Stimulated activated effector memory CD8-positive, alpha-beta T cell treated with anti-CD3 and anti-CD28 coated beads, Interleukin-12 subunit alpha, Interleukin-12 subunit beta, amount 100 ng/mL, for 72 hours (primary cell): ENCODE results near the gene SLC24A3.
A peak's percentile ranks its signal among the peaks of the same experiment; 100 is the strongest.

Source experiments
- ATAC-seq: fragments of 150-1000 bp; cut with Tn5 transposase; 2 replicates; pipeline ENCODE4 v1.10.0; 2021
- DNase-seq, 2 donors: peaks; one replicate each; pipeline ENCODE4 v3.0.0; 2021 to 2022; ENCODE audit warnings: low spot score in 2 of 2
- H3K27ac Mint-ChIP-seq: one replicate; pipeline ENCODE4 v1.8.0; 2022; ENCODE audit warnings: mild to moderate bottlenecking, mixed read lengths
- H3K36me3 Mint-ChIP-seq: one replicate; pipeline ENCODE4 v1.8.0; 2022; ENCODE audit warnings: mild to moderate bottlenecking, mixed read lengths
- H3K4me1 Mint-ChIP-seq: one replicate; pipeline ENCODE4 v1.8.0; 2022; ENCODE audit warnings: mixed read lengths
- H3K4me3 Mint-ChIP-seq: one replicate; pipeline ENCODE4 v1.8.0; 2022; ENCODE audit warnings: mild to moderate bottlenecking, mixed read lengths
- H3K9me3 Mint-ChIP-seq: one replicate; pipeline ENCODE4 v1.8.0; 2022; ENCODE audit warnings: mixed read lengths

Gene SLC24A3

DNA sequence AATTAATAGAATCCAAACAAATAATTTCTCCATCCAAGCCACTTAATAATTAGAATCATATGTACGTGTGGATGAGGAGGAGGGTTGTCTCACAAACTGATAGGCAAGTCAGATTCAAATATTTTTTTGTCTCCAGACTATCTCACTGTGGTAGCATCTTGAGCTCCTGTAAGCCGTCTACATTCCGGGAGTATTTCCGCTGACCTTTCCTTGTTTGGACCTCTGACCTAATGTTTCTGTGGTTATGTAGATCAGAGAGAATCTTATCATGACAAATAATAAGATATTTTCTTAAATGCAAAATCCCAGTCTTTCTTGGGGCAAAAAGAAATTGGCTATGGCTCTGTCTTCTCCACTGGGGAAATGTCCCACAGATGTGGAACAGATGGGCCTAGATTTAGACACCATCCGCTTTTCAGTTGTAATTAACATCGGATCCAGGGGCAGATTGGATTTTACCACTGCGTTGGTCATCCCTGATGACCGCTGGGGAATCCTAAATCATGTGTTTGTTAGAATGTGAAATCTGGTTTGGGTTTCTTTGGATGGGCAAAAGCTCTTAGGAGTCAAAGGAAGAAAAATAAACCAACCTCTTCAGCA lies 348.5 kb downstream of the SLC24A3 start:
- ATAC-seq (no peak), DNase-seq (no peak)
- Mint-ChIP-seq H3K4me3 (no peak overlapping the region), H3K4me1 (no peaks in the 10 kb centered on the region), H3K36me3 (no peaks in the 10 kb centered on the region), H3K9me3 (no peaks in the 10 kb centered on the region), H3K27ac (no peak overlapping the region)

DNA sequence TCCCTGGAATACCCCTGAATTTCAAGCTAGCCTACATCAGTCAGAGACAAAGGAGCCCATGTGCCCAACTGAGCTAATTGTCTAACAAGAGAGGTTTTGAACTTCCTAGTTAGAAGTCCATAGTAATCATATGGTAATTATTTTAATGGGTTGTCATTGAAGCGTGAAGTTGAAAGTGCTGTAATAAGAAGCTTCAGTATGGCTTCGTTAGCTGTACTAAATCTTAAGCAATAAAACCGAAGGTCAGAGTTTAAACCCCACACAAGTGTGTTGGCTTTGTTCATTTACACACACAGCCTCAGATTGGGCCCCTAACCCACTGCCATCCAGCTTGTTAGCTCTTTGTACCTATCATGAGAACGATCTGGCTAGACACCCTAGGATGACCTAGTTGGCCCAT lies 350.0 kb downstream of the SLC24A3 start:
- H3K27ac Mint-ChIP-seq = no peak overlapping the region
- DNase-seq = no peak
- H3K4me3 Mint-ChIP-seq = no peak overlapping the region
- no peaks in the 10 kb centered on the region for H3K4me1 Mint-ChIP-seq
- no peaks in the 10 kb centered on the region for H3K9me3 Mint-ChIP-seq
- no peak for ATAC-seq
- H3K36me3 Mint-ChIP-seq = no peaks in the 10 kb centered on the region

DNA sequence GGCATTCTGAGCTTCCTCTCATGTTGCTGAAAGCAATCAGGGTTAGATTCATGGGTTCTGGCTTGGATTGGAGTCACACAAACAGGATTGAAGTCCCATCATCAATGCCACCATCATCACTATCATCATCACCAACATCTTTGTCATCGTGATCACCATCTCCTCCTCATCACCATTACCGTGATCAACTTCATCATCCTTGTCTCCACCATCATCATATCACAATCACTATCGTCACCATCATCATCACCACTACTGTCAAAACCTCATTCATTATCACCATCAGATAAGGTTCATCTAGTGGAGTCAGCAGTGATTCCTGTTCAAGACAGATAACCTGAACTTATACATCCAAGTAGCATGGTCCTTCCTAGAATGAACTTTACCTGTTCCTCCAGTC lies 351.8 kb downstream of the SLC24A3 start:
- Mint-ChIP-seq H3K4me1 (no peaks in the 10 kb centered on the region), H3K4me3 (no peak overlapping the region), H3K9me3 (no peaks in the 10 kb centered on the region), H3K27ac (no peak overlapping the region), H3K36me3 (no peaks in the 10 kb centered on the region)
- ATAC-seq (no peak), DNase-seq (no peak)

DNA sequence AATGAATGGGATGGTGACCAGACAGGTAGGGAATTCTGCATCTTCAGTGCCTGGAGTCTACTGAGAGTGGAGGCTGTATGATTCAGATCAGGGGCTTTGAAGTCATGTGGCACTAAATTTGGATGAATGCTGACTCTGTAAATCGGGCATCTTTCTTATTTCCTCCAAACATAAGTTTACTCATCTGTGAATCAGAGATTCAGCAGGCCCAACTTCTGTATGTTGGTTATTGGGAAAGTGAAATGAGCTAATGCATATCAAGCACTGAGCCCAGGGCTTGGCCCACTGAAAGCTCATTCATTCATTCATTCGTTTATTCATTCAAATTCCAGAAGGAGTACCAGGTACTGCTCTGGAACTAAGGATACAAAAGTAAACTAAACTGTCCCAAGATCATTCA lies 353.3 kb downstream of the SLC24A3 start:
- DNase-seq (no peak), ATAC-seq (no peak)
- Mint-ChIP-seq H3K4me1 (no peaks in the 10 kb centered on the region), H3K27ac (no peak overlapping the region), H3K4me3 (no peak overlapping the region), H3K9me3 (peaks cover 2% of the 10 kb centered on the region), H3K36me3 (no peaks in the 10 kb centered on the region)

DNA sequence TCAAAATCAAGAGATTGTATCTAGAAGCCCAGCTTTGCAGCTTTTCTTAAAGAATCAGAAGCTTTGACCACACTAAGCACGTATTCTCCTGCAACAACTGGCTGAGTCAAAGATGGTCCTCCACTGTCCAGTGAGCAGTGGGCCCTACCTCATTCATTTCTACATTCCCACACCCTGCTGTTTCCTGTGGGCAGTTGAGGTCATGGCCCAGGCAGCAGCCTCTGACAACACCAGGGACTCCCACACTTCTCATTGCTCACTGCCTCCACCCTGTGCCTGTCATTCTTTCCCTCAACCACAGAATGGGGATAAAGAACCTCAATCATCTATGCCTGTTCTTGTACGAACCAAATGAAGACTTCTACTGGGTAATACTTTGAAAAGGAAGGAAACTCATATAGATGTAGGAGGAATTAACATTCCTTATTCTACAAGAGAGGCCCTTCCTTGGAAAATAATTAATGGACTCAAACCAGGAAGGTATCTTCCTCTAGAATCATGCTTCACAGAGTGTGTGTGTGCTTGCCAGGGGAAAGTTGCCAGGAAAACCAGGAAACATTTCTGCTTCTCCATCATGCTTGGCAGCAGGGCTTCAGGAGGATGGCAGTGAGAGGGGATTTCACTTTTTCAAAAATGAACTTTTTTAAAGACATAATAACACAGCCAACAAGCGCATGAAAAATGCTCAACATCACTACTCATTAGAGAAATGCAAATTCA lies 353.9 kb downstream of the SLC24A3 start:
- ATAC-seq = peak; percentile 40
- H3K27ac Mint-ChIP-seq = no peak overlapping the region
- DNase-seq = no peak
- H3K36me3 Mint-ChIP-seq = no peaks in the 10 kb centered on the region
- peaks cover 2% of the 10 kb centered on the region for H3K9me3 Mint-ChIP-seq
- no peak overlapping the region for H3K4me3 Mint-ChIP-seq
- H3K4me1 Mint-ChIP-seq = no peaks in the 10 kb centered on the region

DNA sequence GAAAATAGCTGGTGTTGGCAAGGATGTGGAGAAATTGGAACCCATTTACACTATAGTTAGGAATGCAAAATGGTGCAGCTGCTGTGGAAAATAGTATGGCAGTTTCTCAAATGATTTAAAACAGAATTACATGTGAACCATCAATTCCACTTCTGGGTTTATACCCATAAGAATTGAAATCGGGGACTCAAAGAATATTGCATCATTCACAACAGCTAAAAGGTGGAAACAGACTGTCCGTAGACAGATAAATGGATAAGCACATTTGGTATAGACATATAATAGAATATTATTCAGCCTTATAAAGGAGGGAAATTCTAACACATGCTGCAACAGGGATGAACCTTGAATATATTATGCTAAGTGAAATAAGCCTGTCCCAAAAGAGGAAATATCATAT lies 355.7 kb downstream of the SLC24A3 start:
- Mint-ChIP-seq H3K4me1 (no peaks in the 10 kb centered on the region), H3K9me3 (peaks cover 2% of the 10 kb centered on the region), H3K4me3 (no peak overlapping the region), H3K36me3 (no peaks in the 10 kb centered on the region), H3K27ac (no peak overlapping the region)
- no peak for ATAC-seq
- DNase-seq = no peak

DNA sequence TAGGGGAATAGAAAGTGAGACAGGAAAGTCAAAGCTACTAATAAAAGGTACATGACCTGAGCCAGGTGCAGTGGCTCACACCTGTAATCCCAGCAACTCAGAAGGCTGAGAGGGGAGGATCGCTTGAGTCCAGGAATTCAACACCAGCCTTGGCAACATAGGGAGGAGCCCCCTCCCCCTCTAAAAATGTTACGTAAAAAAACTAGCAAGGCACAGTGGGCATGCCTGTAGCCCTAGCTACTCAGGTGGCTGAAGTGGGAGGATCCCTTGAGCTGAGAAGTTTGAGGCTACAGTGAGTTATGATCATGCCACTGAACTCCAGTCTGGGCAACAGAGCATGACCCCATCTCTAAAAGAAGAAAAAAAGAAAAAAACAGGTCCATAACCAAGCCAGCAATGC lies 359.6 kb downstream of the SLC24A3 start:
- Mint-ChIP-seq H3K27ac (no peak overlapping the region), H3K4me1 (no peaks in the 10 kb centered on the region), H3K9me3 (peaks cover 2% of the 10 kb centered on the region), H3K4me3 (no peak overlapping the region), H3K36me3 (no peaks in the 10 kb centered on the region)
- no peak for DNase-seq
- no peak for ATAC-seq

DNA sequence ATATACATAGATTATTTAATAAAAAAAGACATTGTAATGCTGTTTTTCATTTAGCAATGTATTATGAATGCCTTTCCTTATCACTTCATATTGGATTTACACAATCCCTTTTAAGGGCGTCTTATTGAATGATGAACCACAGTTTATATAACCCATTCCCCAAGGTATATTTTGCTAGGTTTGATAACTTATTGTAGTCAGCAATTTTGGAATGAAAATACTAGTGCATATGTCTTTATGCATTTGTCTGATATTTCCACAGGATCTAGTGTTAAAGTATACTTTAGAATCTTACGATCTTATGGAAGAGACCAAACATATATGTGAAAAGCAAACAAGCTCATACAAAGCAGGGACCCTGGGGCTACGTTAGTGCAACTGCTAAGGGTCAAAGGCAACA lies 365.2 kb downstream of the SLC24A3 start:
- ATAC-seq = no peak
- no peaks in the 10 kb centered on the region for H3K36me3 Mint-ChIP-seq

DNA sequence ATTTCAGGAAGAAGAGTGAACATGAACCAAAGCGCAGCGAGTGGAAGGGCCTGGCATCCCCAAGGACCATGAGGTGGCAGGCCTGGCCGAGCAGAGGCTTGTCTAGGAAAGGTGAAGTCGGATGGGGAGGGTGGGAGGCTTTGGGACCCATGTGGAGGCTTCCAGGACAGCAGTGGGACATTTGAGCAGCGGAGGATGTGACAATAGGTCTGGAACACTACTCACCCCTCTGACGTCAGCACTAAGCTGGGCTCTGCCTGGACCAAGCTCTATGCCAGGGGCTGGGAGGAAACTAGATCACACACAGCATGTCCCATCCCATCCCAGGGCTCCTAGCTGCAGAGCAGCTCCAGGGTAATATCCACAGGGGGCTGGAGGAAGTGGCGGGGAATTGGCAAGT lies 370.3 kb downstream of the SLC24A3 start:
- Mint-ChIP-seq H3K4me3 (no peak overlapping the region), H3K27ac (no peak overlapping the region), H3K9me3 (no peaks in the 10 kb centered on the region), H3K4me1 (no peaks in the 10 kb centered on the region), H3K36me3 (no peaks in the 10 kb centered on the region)
- ATAC-seq (peak; percentile 6), DNase-seq (no peak)

More for the DNA sequence above, 365.2 kb downstream of the SLC24A3 start:
- Mint-ChIP-seq H3K27ac (no peak overlapping the region), H3K9me3 (no peaks in the 10 kb centered on the region), H3K4me1 (no peaks in the 10 kb centered on the region), H3K4me3 (no peak overlapping the region)
- DNase-seq = no peak

DNA sequence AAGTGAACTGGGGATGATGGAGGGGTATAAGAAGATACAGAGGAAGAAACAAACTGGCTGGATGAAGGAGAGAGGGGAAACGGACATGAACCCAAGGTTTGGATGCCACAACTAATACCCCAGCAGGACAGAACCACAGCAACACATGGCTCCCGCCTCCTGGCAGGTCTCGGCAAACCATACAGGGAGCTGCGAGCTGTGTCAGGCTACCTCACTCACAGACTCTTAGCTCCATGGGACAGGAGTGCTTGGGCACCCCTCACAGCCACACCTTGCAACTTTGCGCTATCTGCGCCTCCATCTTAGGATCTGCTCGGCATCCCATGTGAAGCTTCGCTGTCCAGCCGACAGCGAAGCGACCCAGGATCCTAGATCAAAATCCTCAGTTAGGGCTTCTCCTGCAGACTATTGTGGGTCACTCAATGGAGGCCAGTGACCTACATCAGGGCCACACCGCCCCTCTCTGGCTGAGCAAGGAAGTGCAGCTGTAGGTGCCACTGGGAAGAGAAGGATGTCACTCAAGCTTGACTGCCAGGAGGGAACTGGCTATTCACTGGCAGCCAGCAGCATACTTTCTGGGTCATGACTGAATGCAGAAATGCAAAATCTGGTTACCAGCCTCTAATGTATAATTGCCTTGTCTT lies 371.2 kb downstream of the SLC24A3 start:
- Mint-ChIP-seq H3K4me3 (no peak overlapping the region), H3K36me3 (no peaks in the 10 kb centered on the region), H3K9me3 (no peaks in the 10 kb centered on the region), H3K27ac (no peak overlapping the region), H3K4me1 (no peaks in the 10 kb centered on the region)
- ATAC-seq (peak; percentile 48), DNase-seq (peak; percentile 11 to 71)

DNA sequence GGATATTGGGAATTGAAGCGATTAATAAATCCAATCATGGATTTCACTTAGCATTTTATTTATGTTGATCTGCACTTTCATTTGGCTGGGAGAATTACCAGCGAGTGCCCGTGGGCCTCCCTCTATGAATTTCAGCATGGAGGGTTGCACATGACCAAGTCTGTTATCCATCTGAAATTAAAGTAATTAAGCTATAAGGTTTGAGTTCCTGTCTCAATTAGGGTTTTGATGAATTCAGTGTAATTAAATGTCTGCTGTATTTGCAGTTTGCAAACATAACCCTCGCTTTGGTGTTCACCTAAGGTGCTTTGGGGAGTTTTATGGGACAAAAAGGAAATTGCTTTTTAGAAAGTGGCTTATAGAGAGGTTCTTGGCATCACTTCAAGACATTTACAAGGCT lies 375.8 kb downstream of the SLC24A3 start:
- Mint-ChIP-seq H3K36me3 (no peaks in the 10 kb centered on the region), H3K4me3 (no peak overlapping the region), H3K4me1 (no peaks in the 10 kb centered on the region), H3K27ac (no peak overlapping the region), H3K9me3 (no peaks in the 10 kb centered on the region)
- DNase-seq (no peak), ATAC-seq (no peak)

DNA sequence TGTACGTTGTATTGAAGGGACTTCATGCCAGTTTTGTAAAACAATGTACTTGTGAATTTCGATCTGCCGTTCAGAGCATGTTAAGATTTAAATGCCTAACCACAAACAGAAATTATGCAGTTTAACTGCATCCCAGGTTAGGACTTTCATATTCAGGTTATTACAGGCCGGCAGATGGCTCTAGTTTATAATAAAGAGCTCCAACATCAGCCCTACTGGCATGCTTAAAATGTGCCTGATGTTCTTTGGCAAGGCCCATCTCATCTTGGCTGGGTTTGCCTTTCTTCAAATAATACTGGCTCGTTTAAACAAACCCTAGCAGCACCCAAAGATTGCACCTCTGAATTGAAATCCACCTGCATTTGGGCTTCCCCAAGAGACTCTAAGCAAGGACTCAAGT lies 376.3 kb downstream of the SLC24A3 start:
- Mint-ChIP-seq H3K4me1 (no peaks in the 10 kb centered on the region), H3K36me3 (no peaks in the 10 kb centered on the region), H3K4me3 (no peak overlapping the region), H3K27ac (no peak overlapping the region), H3K9me3 (no peaks in the 10 kb centered on the region)
- DNase-seq (no peak), ATAC-seq (no peak)

DNA sequence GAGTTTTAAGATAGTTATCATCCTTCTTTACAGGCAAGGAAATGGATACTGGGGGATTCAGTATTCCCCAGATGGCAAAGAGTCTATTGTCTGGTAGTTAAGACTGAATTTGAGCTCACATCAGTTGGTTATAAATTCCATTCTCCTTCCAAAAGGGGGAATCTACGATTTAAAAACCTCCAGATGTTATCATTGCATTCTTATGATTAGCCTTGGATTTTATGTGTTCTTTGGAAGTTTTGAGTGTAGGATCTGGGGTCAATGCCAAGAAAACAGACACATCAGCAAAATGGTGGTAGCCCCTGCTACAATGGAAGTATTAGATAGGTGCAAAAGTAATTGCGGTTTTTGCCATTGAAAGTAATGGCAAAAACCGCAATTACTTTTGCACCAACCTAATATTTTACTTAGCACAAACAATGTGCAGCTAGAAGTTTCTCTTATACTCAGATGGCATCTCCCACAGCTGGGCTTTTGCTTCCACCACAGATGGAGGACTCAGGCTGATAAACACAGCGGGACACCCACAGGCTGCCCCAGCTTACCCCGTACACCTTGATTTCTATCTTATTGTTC lies 377.4 kb downstream of the SLC24A3 start:
- no peak overlapping the region for H3K4me3 Mint-ChIP-seq

DNA sequence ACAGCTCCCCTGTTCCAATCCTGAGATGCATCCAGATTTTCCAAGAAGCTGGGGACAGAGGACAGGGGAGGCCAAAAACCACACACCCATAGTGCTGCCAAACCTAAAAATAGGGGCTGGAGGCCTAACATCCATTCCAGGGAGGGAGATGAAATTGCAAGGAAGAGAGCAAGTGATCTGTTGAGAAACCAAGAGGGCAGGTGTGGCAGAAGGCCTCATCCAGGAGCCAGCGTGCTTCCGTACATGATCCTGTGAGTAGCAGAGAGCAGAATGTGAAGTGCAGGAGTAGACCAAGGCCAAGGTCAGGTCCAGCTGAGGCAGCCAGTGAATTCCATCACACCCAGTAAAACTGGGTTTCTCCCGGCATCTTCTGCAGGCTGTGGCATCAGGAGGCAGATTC lies 377.9 kb downstream of the SLC24A3 start:
- DNase-seq = no peak
- Mint-ChIP-seq H3K36me3 (no peaks in the 10 kb centered on the region), H3K9me3 (peaks cover 3% of the 10 kb centered on the region), H3K27ac (no peak overlapping the region), H3K4me1 (no peaks in the 10 kb centered on the region), H3K4me3 (no peak overlapping the region)
- no peak for ATAC-seq

More for the DNA sequence above, 377.4 kb downstream of the SLC24A3 start:
- H3K27ac Mint-ChIP-seq = no peak overlapping the region
- H3K36me3 Mint-ChIP-seq = no peaks in the 10 kb centered on the region
- H3K9me3 Mint-ChIP-seq = peaks cover 3% of the 10 kb centered on the region
- DNase-seq = no peak
- H3K4me1 Mint-ChIP-seq = no peaks in the 10 kb centered on the region
- no peak for ATAC-seq

DNA sequence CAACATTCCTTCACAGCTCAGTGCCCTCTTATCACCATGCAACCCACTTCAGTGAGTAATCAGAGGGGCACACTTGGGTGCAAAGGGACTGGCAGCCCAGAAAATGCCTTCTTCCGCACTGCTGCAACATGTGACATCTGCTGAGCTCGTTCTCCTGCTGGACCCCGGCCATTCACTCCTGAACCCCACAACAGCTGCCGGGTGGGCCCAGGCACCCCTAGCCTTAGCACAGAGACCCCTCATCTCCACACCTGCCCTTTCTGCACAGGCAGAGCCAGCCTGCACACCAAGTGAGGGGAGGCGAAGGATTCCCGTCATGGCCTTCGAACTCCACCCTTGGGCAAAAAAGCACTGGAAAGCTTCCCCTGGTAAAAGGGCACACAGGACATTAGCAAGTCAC lies 381.3 kb downstream of the SLC24A3 start:
- H3K27ac Mint-ChIP-seq = no peak overlapping the region

DNA sequence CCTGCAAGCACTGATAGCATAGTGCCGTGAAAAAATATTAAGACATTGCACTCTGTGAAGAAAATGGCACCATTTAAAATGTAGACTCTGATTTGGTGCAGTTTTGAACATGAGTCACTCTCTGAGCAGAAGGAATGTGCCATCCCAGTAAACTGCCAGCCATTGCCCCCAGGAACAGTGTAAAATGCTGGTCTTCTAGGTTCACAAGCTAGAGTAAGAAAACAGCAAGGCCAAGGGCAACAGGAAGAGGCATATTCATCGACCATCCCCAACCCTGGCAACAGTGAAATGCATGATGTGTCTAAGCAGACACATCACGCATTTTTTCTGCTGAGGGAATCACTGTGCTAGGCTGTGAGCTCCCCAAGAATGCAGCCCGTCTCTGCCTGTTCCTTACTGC lies 382.5 kb downstream of the SLC24A3 start:
- no peaks in the 10 kb centered on the region for H3K4me1 Mint-ChIP-seq
- peaks cover 3% of the 10 kb centered on the region for H3K9me3 Mint-ChIP-seq
- H3K4me3 Mint-ChIP-seq = no peak overlapping the region
- no peaks in the 10 kb centered on the region for H3K36me3 Mint-ChIP-seq
- DNase-seq = no peak
- no peak for ATAC-seq
- H3K27ac Mint-ChIP-seq = no peak overlapping the region

More for the DNA sequence above, 381.3 kb downstream of the SLC24A3 start:
- DNase-seq (no peak), ATAC-seq (no peak)
- H3K4me3 Mint-ChIP-seq = no peak overlapping the region
- H3K9me3 Mint-ChIP-seq = peaks cover 3% of the 10 kb centered on the region
- H3K4me1 Mint-ChIP-seq = no peaks in the 10 kb centered on the region
- no peaks in the 10 kb centered on the region for H3K36me3 Mint-ChIP-seq
